ENCODE results near the gene SPATS2.
"Not testable (repeated sequence)": the region's sequence is repeated elsewhere in the genome, so short reads cannot be mapped to it uniquely, and the experiment has no call there.

SPATS2 gene

GRCh38 chr12:49357103-49357678 is 10.1 kb upstream of the SPATS2 start:
- no peak for DNase-seq

- peak; percentile 64 for DNase-seq
These were observed 8.7 kb upstream of the SPATS2 start for GRCh38 chr12:49358483-49359141.

- DNase-seq, result no peak
These were observed 7.6 kb upstream of the SPATS2 start for GRCh38 chr12:49359671-49360070.

- DNase-seq, result no peak
These were observed 5.2 kb upstream of the SPATS2 start for GRCh38 chr12:49362077-49362476.

GRCh38 chr12:49364989-49365388 is 2.3 kb upstream of the SPATS2 start:
- no peak for DNase-seq

GRCh38 chr12:49365542-49365941 is 1.7 kb upstream of the SPATS2 start:
- no peak for DNase-seq

- no peak for DNase-seq
These were observed 1.1 kb upstream of the SPATS2 start for GRCh38 chr12:49366096-49366651.

- DNase-seq, result peak; percentile 90
These were observed 446 bp upstream of the SPATS2 start for GRCh38 chr12:49366652-49367380.

GRCh38 chr12:49368240-49368600 is 958 bp downstream of the SPATS2 start:
- DNase-seq, result peak; percentile 45

GRCh38 chr12:49369411-49370145 is 2.3 kb downstream of the SPATS2 start:
- DNase-seq, result peak; percentile 25

- no peak for DNase-seq
These were observed 3.3 kb downstream of the SPATS2 start for GRCh38 chr12:49370539-49370938.

GRCh38 chr12:49375406-49375805 is 8.1 kb downstream of the SPATS2 start:
- no peak for DNase-seq

GRCh38 chr12:49377386-49377785 is 10.1 kb downstream of the SPATS2 start:
- DNase-seq, result no peak

GRCh38 chr12:49380184-49380583 is 12.9 kb downstream of the SPATS2 start:
- not testable (repeated sequence) for DNase-seq

- no peak for DNase-seq
These were observed 21.6 kb downstream of the SPATS2 start for GRCh38 chr12:49388682-49389386.

- no peak for DNase-seq
These were observed 22.1 kb downstream of the SPATS2 start for GRCh38 chr12:49389387-49389703.

- DNase-seq, result no peak
These were observed 29.7 kb downstream of the SPATS2 start for GRCh38 chr12:49397000-49397399.

GRCh38 chr12:49400304-49400703 is 33.0 kb downstream of the SPATS2 start:
- DNase-seq, result no peak

GRCh38 chr12:49403971-49404450 is 36.7 kb downstream of the SPATS2 start:
- no peak for DNase-seq

- DNase-seq, result no peak
These were observed 37.7 kb downstream of the SPATS2 start for GRCh38 chr12:49404956-49405355.

GRCh38 chr12:49410818-49411217 is 43.6 kb downstream of the SPATS2 start:
- DNase-seq, result no peak

GRCh38 chr12:49413010-49413409 is 45.7 kb downstream of the SPATS2 start:
- DNase-seq, result no peak

- DNase-seq, result no peak
These were observed 46.5 kb downstream of the SPATS2 start for GRCh38 chr12:49413796-49414195.

Measured in NCI-H526 treated with DMSO at 0.1 percent for 48 hours (cell line).